GM18499 (cell line): ENCODE results near the gene THOC2.
"Not testable (repeated sequence)": the region's sequence is repeated elsewhere in the genome, so short reads cannot be mapped to it uniquely, and the experiment has no call there.

Experiments used
- ATAC-seq: cut with Tn5 transposase; IDR thresholded peaks from one replicate; pipeline ENCODE4 v1.9.1; 2021; ENCODE audit warnings: moderate number of reproducible peaks; ENCODE audit not compliant: insufficient read depth, unreplicated experiment

Gene THOC2

GRCh38 chrX:123739474-123739873 lies 6.6 kb upstream of the THOC2 start:
- ATAC-seq = no peak

GRCh38 chrX:123738378-123738940 lies 5.6 kb upstream of the THOC2 start:
- ATAC-seq = no peak

DNA sequence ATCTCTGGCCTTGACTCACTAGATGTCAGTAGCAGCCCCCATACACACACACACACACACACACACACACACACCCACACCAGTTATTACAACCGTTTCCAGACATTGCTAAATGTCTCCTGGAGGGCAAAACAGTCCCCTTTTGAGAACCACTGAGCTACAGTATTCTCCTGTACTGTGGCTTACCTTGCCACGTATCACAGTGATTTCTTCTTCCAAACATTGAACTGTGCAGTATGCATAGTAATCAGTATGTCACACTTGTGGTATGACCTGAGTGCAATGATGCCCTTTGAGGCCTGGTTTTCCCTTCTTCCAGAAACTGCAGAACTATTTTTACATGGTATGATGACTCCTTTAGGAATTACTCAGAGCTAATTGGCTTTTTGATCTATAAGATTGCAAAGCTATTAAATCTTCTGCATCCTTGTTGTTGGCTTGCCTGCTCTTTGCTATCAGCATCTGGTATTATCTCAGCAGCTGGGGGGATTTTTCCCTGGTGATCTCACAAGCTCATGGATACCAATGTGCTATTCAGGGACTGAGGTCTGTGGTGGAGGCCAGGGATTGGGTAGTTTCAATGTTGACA lies 3.6 kb upstream of the THOC2 start:
- ATAC-seq = no peak

DNA sequence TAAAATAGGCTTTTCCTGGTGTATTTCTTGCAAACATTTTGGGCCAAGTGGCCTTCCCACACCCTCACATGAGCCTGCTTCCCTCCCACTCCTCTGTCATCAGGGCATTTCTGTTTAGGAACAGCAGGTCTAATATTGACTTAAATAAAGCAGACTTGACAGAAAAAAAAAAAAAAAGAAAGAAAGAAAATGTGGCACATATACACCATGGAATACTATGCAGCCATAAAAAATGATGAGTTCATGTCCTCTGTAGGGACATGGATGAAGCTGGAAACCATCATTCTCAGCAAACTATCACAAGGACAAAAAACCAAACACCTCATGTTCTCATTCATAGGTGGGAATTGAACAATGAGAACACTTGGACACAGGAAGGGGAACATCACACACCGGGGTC lies 2.3 kb upstream of the THOC2 start:
- ATAC-seq = not testable (repeated sequence)

DNA sequence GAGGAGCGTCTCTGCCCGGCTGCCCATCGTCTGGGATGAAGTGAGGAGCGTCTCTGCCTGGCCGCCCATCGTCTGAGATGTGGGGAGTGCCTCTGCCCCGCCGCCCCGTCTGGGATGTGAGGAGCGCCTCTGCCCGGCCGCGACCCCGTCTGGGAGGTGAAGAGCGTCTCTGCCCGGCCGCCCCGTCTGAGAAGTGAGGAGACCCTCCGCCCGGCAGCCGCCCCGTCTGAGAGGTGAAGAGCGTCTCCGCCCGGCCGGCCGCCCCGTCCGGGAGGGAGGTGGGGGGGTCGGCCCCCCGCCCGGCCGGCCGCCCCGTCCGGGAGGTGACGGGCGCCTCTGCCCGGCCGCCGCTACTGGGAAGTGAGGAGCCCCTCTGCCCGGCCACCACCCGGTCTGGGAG lies 1.2 kb upstream of the THOC2 start:
- ATAC-seq = not testable (repeated sequence)

- no peak for ATAC-seq
These were observed 724 bp downstream of the THOC2 start for GRCh38 chrX:123731987-123732669.

- no peak for ATAC-seq
These were observed 1.4 kb downstream of the THOC2 start for GRCh38 chrX:123731258-123731986.

DNA sequence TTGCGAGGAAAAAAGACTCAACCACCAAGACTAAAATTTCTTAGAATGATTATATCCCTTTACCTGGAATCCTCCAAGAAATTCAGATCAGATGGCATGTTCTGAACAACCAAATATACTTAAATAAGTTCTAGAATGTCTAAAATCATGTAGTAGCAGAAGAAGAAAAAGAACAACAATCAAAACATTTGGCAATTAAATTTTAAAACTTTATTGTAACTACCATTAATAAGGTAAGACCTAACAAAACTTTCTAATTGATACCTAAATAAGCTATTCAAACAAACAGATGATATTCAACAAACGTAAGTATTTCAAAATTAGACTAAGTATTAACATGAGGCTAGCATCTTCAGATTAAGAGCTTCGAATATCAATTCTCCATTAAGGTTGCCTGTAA lies 4.3 kb downstream of the THOC2 start:
- ATAC-seq = no peak

DNA sequence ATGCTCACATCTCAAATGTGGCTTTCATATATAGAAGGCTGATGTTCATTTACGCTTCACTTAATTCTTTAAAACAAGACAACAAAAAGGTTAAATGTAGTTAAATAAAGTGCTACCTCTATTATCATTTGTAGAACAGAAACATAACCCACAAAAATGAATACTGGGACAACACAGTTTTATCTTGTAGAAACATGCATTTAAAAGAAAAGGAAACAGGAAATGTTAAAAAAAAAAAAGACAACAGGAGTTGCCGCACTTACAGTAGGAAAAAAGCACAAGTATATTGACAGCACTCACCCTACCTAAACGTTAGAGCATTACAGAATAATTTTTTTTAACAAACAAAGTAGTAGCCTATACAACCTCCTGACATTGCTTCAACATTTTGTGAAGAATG lies 4.8 kb downstream of the THOC2 start:
- no peak for ATAC-seq

- not testable (repeated sequence) for ATAC-seq
These were observed 10.7 kb downstream of the THOC2 start for GRCh38 chrX:123722193-123722592.

- no peak for ATAC-seq
These were observed 12.4 kb downstream of the THOC2 start for GRCh38 chrX:123720486-123720885.

- no peak for ATAC-seq
These were observed 19.0 kb downstream of the THOC2 start for GRCh38 chrX:123713841-123714240.

- no peak for ATAC-seq
These were observed 19.4 kb downstream of the THOC2 start for GRCh38 chrX:123713434-123713833.

GRCh38 chrX:123711201-123711600 lies 21.7 kb downstream of the THOC2 start:
- ATAC-seq = not testable (repeated sequence)

- ATAC-seq = no peak
These were observed 28.1 kb downstream of the THOC2 start for GRCh38 chrX:123704781-123705180.

DNA sequence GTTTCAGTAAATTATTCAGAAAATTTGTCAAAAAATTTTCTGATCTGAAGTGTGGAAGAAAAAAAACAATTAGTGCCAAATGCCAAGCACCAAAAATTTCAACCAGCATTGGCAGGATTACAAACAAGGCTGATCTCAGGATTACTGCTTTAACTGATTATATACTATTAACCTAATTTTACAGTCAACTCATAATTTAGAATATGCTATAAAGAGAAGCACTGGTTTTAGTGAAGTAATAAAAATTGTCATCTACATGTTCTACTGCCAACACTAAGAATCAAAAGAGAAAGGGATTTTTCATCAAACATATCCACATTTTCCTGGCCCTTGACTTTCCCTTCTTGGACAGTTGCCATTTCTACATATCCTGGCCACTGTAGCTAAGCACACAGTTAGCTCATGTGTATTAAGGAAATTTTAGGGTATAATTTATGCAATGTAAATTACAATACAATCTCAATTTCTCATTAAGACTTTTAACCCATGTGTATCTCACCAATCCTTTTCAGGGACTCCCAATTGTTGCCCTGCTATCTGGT lies 33.8 kb downstream of the THOC2 start:
- no peak for ATAC-seq

DNA sequence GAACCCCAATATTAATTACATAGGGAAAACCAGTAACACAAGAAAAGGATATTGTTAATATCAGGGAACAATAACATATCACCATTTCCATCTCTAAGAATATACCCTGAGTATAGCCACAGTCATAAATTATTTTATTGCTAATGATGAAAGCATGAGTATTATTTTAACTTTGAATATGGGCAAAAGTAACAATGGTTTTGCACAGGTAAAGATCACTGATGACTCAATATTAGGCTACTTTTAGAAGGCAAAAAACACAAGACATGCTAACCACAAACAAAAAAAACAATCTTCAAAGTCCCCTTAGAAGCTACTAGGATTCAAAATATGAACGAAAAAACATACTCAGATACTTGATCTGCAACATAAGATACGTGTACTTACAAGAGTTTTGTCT lies 36.5 kb downstream of the THOC2 start:
- no peak for ATAC-seq

GRCh38 chrX:123695242-123695641 lies 37.6 kb downstream of the THOC2 start:
- ATAC-seq = no peak

- ATAC-seq = no peak
These were observed 41.1 kb downstream of the THOC2 start for GRCh38 chrX:123691776-123692175.

GRCh38 chrX:123688524-123688923 lies 44.3 kb downstream of the THOC2 start:
- no peak for ATAC-seq

DNA sequence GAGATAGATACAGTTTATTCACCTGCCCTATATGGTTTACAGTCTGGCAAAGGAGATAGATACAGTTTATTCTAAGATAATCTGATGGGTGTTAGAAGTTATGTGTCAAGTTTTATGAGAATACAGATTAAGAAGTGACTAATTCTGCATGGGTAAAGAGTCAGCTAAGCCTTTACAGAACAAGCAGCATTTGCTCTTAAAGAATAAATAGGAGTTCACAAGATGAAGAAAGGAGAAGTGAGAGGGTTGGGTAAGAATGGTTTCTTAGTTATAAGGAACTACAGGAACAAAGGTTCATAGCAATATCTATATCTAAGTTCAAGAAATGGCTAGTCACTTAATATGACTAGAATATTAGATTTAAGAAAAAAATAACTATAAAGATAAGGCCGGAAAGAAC lies 47.6 kb downstream of the THOC2 start:
- no peak for ATAC-seq
